Renal pelvis (tissue), 4 donors: Measurements from ENCODE around the gene C19orf73. TPM values are rescaled to one million over a fixed set of nuclear protein-coding genes. Genes with fewer than 3 reads are reported as not detected.
"Not testable (repeated sequence)": the region's sequence is repeated elsewhere in the genome, so short reads cannot be mapped to it uniquely, and the experiment has no call there.

ENCODE experiments used
- DNase-seq: peaks from one replicate; pipeline ENCODE4 v3.0.0-alpha.2; 2013
- polyA plus RNA-seq, 3 donors: library from polyadenylated mRNA; unstranded; fragments of 120-200 nt; gene quantifications; one replicate each; pipeline ENCODE4 v1.2.1, GENCODE V29; 2013; ENCODE audit not compliant: insufficient read length in 3 of 3

Gene C19orf73
- polyA plus RNA-seq, 3 donors = 1.1 to 1.4 (median 1.1) TPM

DNA sequence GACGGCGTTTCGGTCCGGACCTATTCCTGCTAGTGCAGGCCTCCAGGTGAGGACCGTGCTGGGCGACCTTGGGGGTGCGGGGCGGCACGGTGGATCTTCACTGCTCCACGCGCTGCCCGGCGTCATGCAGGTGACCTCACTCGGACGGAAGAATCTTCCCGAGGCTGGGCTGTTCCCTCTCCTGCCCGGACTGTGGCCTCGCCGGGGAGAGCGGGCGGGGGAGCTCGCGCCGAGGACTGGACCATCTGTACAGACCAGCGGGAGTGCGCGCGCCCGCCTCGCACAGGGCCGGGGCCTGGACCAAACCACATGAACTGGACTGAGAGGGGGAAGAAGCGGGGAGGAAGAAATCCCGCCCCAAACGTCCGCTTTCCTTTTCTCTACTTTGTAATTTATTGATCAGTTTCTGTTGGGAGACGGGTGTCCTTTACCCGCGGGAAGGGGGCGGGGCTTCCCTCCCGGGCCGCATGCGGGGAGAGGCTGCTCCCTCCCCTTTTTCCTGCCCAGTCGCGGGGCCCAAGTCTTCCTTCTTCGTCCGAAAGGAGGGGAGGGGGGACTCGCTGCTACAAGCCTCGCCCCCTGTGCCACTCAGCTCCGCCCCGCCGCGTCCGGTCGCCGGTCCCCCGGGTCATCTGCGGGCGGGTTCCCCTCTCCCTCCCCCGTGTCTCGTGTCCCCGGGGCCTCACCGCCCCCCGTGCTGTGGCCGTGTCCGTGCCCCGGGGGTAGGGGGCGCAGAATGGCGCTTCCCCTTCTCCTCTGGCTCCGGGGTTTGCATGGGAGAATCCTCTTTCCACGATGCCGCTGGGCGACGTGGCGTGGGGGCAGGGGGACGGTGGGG, 31.4 kb upstream of the C19orf73 start:
- peak; percentile 91 for DNase-seq

DNA sequence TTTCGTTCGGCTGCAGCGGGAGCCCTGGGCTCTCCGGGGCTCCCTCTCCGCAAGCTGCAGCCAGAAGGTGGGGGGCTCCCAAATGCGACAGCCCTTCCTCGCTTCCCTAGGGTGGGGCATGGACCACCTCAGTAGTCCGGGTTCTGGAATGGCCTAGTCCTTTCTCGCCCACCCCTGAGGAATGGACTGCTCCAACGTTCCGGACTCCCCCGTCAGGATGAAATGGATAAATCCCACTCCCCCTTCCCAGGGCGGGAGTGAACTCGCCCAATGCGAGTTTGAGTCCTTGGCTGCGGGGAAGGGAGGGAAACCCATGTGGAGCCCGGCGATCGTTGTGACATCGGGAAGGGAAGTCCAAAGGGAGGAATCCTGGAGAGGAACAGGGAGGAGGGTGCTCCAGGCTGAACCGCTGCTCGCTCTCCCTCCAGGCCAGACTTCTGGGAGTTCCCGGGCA, 30.7 kb upstream of the C19orf73 start:
- DNase-seq = peak; percentile 92

DNA sequence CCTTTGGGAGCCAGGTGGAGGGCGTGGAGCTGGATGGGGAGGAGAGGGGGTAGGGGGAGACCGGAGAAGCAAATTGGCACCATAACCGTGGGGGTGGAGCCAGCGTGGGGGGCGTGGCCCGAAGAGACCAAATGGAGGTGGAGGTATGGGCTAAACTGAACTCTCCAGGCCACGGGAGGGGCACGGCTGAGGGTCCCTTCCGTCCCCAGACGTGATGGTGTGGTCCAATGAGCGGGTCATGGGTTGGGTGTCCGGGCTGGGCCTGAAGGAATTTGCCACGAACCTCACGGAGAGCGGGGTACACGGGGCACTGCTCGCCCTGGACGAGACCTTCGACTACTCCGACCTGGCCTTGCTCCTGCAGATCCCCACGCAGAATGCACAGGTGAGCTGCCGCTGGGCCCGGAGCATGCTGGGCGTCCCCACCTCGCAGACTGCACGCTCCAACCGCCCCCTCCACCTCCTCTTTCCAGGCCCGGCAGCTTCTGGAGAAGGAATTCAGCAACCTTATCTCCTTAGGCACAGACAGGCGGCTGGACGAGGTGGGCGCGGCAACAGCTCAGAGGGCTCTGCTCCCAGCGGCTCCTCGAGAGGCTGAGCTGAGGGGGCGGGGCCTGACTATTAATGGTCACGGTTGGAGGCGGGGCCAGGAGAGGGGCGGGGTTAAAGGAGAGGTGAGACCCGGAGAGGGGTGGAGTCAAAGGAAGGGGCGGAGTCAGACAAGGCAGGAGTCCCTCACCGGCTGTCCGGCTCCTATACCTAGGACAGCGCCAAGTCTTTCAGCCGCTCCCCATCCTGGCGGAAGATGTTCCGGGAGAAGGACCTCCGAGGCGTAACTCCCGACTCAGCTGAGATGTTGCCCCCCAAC, 30.1 kb upstream of the C19orf73 start:
- peak; percentile 97 for DNase-seq

DNA sequence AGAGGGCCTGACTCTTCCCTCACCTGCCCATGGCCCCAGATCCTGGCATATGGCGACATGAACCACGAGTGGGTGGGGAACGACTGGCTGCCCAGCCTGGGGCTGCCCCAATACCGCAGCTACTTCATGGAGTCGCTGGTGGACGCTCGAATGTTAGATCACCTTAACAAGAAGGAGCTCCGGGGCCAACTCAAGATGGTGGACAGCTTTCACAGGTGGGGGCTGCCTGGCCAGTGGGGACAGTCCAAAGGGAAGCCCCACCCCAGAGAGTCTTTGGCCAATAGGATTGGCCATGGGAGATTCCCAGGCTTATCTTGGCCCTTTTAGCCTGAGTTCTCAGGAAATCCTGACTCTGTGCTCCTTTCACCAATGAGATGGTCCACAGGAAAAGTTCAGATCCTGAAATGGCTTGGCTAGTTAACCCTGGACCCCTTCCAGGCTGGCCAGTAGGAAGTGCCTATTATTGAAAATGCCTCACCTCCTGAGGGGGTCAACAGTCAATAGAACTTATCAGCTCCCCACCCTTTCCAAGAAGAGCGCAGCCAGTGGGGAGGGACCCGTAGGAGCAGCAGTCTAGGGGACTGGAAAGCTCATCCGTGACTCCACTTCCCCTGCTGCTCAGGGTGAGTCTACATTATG, 29.2 kb upstream of the C19orf73 start:
- DNase-seq = no peak

DNA sequence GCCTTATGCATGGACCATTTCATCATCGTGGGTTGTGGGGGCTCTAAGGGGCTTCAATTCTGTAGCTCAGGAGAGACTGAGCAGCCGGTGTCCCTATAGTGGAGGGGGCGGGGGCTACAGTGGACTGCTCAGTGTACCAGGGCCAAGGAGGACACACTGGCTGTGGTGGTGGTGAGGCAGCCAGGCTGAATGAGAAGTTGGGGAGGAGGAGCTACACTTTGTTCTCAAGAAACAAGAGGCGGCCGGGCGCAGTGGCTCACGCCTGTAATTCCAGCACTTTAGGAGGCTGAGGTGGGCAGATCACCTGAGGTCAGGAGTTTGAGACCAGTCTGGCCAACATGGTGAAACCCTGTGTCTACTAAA, 27.4 kb upstream of the C19orf73 start:
- DNase-seq = not testable (repeated sequence)

DNA sequence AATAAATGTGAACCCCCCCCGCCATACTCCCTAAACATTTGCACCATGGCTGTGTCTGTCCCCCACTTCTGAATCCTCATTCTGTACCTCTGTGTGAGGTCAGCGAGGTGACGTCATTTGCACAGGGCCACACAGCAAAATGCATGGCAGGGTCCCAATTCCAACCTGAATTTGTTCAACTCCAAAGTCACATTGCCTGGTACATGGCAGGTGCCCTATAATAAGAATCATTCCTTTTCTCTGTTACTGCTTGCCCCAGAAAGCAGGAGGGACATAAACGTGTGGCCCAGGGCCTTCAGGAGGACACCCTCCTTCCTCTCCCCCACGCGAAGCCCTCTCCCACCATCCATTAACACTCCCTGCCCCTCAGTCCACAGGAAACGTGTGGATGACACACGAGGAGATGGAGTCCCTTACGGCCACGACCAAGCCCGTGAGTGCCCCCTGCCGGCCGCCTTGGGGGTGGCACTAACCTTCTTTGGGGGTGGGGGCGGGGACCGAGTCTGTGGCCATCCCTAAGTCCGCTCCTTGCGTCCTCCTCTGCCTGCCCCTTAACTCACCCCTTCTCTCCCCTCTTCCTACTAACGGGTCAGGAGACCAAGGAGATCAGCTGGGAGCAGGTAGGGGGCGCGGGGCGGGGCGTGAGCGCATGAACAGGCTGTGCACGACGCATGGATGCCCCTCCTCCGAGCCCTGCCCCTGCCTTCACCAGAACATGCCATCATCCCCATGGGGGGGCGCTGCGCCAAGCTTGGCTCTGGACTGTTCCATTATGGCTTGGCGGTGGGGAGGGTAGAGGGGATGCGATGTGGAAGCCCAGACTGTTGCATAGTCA, 26.8 kb upstream of the C19orf73 start:
- peak; percentile 79 for DNase-seq

DNA sequence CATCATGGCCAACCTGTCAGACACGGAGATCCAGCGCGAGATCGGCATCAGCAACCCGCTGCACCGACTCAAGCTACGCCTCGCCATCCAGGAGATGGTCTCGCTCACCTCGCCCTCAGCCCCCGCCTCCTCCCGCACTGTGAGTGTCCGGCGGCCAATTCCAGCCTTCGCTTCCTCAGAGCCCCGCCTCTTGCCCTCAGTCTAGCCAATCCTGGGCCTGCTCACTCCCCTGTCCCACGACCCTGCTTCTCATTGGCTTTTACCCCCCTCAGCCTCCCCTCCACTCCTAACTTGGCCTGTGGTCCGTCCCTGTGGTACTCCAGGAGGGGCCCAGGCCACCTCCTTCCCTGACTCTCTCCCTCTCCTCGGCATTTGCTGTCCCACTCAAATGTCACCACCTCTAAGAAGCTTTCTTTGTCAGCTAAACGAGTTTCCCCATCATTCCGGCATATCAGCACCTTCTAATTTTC, 24.0 kb upstream of the C19orf73 start:
- peak; percentile 92 for DNase-seq

DNA sequence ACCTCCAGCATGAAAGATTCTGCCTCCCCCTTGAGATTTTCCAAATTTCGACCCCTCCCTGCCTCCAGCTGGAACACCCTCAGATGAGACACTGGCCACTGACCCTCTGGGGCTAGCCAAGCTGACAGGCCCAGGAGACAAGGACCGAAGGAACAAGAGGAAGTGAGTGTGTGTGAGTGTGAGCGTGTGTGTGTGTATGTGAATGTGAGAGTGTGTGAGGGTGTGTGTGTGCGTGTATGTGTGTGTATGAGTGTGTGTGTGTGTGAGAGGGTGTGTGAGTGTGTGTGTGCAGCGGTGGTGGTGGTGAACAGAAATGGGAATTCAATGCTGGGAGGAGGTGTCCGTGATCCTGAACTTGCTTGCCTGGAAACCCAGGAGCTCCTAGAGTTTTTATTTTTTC, 22.4 kb upstream of the C19orf73 start:
- no peak for DNase-seq

DNA sequence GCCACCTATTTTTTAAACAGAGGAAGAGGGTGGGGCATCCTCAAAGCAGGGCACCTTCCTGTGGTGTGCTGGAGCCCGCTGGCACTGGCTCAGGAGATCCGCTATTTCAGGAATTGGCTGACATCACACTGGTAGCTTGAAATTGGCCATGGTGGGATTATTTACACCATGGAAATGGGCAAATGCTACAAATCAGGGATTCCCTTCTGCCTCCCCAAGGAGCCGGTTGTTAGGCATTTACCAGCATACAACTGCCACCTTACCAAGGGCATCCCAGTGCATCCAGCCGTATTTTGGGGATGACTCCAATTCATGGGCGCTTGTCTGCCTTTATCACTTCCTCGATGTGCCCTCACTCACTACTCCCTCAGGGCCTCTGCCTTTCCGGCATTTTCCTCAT, 22.0 kb upstream of the C19orf73 start:
- DNase-seq = no peak

DNA sequence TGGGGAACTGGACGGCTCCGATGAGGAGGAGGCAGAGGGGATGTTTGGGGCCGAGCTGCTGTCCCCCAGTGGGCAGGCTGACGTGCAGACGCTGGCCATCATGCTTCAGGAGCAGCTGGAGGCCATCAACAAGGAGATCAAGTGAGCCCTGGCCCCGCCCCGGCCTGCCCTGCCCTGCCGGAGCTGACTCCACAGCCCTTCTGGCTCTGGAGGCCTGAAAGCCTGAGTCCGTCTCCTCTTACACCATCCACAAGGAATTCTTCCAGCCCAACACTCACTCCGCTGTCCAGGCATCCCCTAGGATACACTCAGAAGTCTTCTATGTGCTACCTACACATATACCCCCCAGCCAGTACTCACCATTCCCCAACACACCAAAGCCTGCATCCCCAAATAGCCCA, 17.8 kb upstream of the C19orf73 start:
- DNase-seq = no peak

DNA sequence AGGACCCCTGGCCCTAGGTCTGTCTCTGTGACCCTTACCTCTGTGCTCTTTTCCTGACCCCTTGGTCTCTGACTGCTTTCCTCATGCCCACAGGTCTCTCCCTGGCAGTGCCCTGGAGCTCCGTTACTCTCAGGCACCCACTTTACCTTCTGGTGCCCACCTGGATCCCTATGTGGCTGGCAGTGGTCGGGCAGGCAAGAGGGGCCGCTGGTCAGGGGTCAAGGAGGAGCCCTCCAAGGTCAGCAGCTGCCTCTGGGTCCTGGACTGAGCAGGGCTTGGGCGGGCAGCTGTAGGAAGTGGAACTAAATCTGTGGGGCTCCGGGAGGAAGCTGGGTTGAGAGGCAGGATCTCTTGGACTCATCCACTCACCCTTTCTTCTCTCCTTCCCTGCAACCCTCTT, 16.7 kb upstream of the C19orf73 start:
- DNase-seq = no peak

DNA sequence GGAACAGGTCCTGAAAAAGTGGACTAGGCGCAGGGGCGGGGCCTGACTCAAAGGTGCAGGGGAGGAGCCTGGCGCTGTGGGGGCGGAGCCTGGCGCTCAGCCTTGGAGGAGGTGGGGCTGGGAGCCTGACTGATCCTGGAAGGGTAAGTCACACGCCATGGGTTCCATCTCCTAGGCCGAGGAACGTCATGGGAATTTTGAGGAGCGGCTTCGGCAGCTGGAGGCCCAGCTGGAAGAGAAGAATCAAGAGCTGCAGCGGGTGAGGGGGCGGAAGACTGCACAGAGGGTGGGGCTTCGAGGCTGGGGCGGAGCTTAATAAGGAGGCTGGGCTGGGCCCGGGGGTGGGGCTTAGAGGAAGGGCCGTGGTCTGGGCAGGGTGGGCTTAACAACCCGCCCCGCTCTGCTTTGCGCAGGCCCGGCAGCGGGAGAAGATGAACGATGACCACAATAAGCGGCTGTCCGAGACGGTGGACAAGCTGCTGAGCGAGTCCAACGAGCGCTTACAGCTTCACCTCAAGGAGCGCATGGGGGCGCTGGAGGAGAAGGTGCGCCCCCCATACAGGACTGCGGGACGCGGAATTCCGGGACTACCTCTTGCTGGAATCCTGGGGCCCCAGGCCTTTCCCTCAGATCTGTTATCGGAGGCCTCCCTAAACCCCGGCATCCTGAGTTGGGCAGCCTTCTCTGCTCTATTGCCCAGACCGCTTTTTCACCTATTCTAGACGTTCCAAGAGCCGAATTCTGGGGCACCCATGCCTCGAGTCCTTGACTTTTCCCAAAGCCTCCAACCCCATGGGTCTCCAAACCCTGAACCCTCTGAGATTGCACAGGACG, 14.9 kb upstream of the C19orf73 start:
- peak; percentile 77 for DNase-seq

DNA sequence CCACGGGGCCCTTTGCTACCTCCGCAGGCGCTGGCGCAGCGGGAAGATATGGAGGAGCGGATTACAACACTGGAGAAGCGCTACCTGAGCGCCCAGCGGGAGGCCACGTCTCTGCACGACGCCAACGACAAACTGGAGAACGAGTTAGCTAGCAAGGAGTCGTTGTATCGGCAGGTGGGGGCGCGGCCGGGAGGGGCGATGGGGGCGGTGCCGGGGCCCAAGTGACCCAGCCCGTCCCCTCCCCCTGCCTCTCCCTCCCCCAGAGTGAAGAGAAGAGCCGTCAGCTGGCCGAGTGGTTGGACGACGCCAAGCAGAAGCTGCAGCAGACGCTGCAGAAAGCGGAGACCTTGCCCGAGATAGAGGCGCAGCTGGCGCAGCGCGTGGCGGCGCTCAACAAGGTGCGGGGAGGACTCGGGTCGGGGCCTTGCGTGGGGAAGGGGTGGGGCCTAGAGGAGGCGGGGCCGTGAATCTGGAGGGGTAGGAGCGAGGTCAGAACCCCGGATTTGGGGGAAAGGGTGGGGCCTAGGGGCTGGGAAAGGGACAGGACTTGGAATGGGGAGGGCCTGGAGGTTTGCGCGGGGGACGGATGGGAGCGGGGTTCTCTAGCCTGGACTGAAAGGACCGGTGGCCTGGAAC, 14.1 kb upstream of the C19orf73 start:
- DNase-seq = no peak

DNA sequence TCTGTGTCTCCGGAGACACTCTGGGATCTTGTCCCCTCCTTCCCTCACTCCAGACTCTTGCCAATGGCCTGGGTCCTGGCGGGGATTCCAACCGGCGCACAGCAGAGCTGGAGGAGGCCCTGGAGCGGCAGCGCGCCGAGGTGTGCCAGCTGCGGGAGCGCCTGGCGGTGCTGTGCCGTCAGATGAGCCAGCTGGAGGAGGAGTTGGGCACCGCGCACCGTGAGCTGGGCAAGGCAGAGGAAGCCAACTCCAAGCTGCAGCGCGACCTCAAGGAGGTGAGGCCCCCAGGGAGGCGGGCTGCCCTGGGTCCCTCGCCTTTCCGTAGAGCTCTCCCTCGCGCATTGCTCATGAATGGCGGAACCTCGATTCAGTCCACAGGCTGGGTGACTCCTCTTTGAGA, 11.4 kb upstream of the C19orf73 start:
- no peak for DNase-seq

DNA sequence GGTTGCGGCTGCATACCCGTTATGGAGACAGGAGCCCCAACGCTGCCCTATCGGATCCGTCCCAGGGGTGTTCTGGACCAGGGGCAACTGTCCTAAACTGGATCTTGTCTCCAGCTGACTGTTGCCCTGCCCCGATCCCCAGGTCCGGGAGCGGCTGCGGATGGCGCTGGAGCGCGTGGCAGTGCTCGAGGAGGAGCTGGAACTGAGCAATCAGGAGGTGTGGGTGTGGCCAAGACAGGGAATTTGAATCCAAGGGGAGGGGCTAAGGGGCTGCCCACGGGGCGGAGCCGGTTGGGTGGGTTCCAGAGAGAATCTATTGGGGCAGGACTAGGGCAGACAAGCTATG, 10.3 kb upstream of the C19orf73 start:
- no peak for DNase-seq

DNA sequence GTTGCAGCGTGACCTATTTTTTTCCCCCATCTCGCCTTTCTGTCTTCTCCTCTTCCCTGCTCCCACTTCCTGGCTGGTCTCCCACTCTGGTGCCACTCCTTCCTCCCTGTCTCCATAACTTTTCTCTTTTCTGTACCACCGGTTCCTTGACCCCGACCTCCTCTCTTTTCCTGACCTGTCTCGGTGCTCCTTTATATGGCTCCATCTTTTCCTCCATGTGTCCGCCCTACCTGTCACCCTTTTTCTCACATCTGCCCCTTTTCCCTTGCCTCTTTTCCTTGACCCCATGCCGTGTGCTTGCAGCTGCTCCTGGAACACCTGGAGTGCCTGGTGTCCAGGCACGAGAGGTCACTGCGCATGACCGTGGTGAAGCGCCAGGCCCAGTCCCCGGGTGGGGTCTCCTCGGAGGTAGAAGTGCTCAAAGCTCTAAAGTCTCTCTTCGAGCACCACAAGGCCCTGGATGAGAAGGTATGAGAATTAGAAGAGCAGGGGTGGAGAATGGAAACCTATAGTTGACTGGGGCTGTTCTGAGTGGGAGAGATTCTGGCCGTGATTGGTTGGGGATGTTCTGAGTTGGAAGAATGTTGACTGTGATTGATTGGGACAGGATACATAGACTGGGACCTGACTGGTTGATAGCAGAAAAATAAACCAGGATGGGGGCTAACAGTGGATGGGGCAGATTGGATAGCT, 9.7 kb upstream of the C19orf73 start:
- no peak for DNase-seq

DNA sequence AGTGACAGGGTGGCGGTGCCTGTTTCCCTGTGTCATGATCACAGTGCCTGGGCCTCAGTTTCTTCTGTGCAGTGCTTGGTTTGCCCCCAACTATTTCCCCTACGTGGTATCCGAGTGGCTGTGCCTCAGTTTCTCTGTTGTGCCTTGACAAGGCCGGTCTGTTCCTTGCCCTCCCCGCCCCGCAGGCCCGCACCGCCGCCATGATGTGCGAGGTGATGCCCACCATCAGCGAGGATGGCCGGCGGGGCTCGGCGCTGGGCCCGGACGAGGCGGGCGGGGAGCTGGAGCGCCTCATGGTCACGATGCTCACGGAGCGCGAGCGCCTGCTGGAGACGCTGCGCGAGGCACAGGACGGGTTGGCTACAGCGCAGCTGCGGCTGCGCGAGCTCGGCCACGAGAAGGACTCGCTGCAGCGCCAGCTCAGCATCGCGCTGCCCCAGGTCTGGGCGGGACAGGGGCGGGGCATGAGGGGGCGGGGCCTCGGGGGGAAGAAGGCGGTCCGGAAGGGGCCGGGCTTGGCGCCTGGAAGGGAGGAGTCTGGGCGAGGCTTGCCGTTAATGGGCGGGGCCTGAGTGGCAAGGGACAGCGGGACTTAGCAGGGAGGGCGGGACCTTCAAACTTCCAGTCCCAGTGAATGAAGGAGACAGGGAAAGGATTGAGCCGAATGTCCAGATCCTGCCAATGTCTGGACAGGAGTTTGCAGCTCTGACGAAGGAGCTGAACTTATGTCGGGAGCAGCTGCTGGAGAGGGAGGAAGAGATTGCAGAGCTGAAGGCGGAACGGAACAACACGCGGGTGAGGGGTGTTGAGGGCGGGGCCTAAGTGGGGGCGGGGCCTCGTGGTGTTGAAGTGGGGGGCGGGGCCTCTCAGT, 9.0 kb upstream of the C19orf73 start:
- peak; percentile 96 for DNase-seq

DNA sequence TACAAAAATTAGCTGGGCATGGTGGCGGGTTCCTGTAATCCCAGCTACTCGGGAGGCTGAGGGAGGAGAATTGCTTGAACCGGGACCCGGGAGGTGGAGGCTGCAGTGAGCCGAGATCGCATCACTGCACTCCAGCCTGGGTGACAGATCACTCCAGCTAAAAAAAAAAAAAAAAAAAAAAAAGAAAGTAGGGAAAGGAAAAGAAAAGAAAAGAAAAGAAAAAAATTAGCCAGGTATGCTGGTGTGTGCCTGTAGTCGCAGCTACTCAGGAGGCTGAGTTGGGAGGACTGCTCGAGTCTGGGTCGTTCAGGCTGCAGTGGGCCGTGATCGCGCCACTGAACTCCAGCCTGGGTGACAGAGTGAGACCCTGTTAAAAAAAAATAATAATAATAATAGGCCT, 8.3 kb upstream of the C19orf73 start:
- not testable (repeated sequence) for DNase-seq
